Measurements from ENCODE around the gene DPYSL4.
A peak's percentile ranks its signal among the peaks of the same experiment; 100 is the strongest.
"Not testable (repeated sequence)": the region's sequence is repeated elsewhere in the genome, so short reads cannot be mapped to it uniquely, and the experiment has no call there.

The DPYSL4 gene

GRCh38 chr10:132149917-132150316 lies 36.8 kb upstream of the DPYSL4 start:
- DNase-seq (ENCODE audit: low read depth), result no peak

- DNase-seq (ENCODE audit: low read depth), result no peak
Observed at GRCh38 chr10:132150777-132151176, 36.0 kb upstream of the DPYSL4 start.

- no peak for DNase-seq (ENCODE audit: low read depth)
Observed at GRCh38 chr10:132151286-132151950, 35.3 kb upstream of the DPYSL4 start.

- DNase-seq (ENCODE audit: low read depth), result no peak
Observed at GRCh38 chr10:132151951-132152505, 34.7 kb upstream of the DPYSL4 start.

GRCh38 chr10:132152896-132153580 lies 33.7 kb upstream of the DPYSL4 start:
- DNase-seq (ENCODE audit: low read depth), result no peak

- DNase-seq (ENCODE audit: low read depth), result no peak
Observed at GRCh38 chr10:132153616-132154217, 33.0 kb upstream of the DPYSL4 start.

GRCh38 chr10:132154440-132154839 lies 32.3 kb upstream of the DPYSL4 start:
- no peak for DNase-seq (ENCODE audit: low read depth)

GRCh38 chr10:132154931-132155330 lies 31.8 kb upstream of the DPYSL4 start:
- DNase-seq (ENCODE audit: low read depth), result no peak

GRCh38 chr10:132155723-132156381 lies 30.9 kb upstream of the DPYSL4 start:
- DNase-seq (ENCODE audit: low read depth), result no peak

- DNase-seq (ENCODE audit: low read depth), result no peak
Observed at GRCh38 chr10:132156382-132156781, 30.4 kb upstream of the DPYSL4 start.

GRCh38 chr10:132157101-132157500 lies 29.6 kb upstream of the DPYSL4 start:
- DNase-seq (ENCODE audit: low read depth), result no peak

GRCh38 chr10:132158122-132158741 lies 28.5 kb upstream of the DPYSL4 start:
- no peak for DNase-seq (ENCODE audit: low read depth)

- DNase-seq (ENCODE audit: low read depth), result no peak
Observed at GRCh38 chr10:132158823-132159222, 27.9 kb upstream of the DPYSL4 start.

- not testable (repeated sequence) for DNase-seq (ENCODE audit: low read depth)
Observed at GRCh38 chr10:132159302-132160230, 27.2 kb upstream of the DPYSL4 start.

- DNase-seq (ENCODE audit: low read depth), result not testable (repeated sequence)
Observed at GRCh38 chr10:132160231-132160630, 26.5 kb upstream of the DPYSL4 start.

- DNase-seq (ENCODE audit: low read depth), result not testable (repeated sequence)
Observed at GRCh38 chr10:132160834-132161622, 25.7 kb upstream of the DPYSL4 start.

- no peak for DNase-seq (ENCODE audit: low read depth)
Observed at GRCh38 chr10:132162021-132162531, 24.7 kb upstream of the DPYSL4 start.

- no peak for DNase-seq (ENCODE audit: low read depth)
Observed at GRCh38 chr10:132162590-132163277, 24.0 kb upstream of the DPYSL4 start.

GRCh38 chr10:132163278-132163765 lies 23.4 kb upstream of the DPYSL4 start:
- peak; percentile 30 for DNase-seq (ENCODE audit: low read depth)
